HG03565 (cell line): ENCODE data around the gene IFTAP.
A peak's percentile ranks its signal among the peaks of the same experiment; 100 is the strongest.

Source experiments
- ATAC-seq: cut with Tn5 transposase; IDR thresholded peaks from one replicate; pipeline ENCODE4 v1.9.1; 2021; ENCODE audit warnings: mild to moderate bottlenecking, moderate library complexity; ENCODE audit not compliant: unreplicated experiment

IFTAP gene

DNA sequence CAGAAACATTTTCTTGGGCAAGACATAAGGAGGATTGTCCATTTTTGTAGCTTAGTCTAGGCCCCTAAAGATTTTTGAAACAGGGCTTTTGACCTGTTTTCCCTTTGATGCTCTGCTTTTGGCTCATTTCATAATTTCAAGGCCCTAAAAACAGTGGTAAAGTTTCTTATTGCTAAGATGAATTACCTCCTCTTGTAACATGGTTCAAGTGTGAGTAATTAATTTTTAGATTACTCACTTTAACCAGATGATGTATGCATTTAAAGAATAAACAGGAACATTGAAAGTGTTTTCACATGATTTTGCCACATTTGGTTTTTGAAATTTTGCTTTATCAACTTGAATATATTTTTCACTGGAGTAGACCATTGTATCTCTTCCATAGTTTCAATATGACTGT lies 2.6 kb downstream of the IFTAP start:
- no peak for ATAC-seq

DNA sequence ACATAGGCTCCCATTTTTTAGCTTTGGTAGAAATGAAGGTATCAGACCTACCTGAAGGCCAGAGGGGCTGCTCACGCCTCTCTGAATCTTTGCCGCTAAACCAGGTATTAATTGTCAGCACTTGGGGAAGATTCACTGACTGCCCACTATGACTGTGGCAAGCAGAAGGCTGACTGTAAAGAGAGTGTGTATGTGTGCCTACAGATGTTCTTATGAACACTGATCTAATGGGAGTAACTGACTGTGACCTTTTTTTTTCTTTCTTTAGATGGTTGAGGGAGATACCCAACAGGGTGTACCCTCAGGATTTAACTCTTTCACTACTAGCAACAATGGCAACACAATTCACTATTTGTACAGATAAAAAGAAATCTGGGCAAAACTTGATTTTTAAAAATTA lies 3.7 kb downstream of the IFTAP start, which contains the start of gene RAG2:
Gene RAG2, minus strand, starts transcription at position 186 of the 400 bp plus-strand sequence. CDS start 4,068 bp downstream, outside the sequence.
- no peak for ATAC-seq

DNA sequence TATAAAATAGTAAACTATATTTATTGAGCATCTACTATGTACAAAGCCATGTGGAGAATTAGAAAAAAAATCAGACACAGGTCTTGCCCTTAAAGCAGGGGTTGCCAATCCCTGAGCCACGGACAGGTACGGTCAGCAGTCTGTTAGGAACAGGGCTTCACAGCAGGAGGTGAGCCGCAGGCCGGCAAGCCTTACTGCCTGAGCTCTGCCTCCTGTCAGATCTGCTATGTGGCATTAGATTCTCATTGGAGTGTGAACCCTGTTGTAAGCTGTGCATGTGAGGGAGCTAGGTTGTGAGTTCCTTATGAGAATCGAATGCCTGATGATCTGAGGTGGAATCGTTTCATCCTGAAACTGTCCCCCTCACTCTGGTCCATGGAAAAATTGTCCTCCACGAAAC lies 5.9 kb downstream of the IFTAP start:
- ATAC-seq, result no peak

DNA sequence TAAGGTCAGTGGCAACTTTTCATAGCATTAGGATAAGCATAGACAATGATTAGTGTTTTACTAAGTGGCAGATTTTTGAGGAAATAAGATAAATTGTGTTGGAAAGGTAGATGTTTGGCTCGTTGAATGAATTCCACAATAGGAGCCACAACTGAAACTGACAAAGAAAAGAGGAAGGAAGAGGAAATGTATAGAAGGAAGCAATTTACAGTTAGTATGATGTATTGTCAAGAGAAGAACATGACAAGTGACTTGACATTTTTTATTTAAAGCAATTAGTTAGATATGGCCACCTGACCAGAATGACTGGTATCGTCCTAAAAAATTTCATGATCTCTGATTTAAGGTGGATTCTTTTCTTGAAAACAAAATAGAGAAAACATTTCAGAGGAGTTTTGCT lies 6.9 kb downstream of the IFTAP start:
- ATAC-seq, result no peak

DNA sequence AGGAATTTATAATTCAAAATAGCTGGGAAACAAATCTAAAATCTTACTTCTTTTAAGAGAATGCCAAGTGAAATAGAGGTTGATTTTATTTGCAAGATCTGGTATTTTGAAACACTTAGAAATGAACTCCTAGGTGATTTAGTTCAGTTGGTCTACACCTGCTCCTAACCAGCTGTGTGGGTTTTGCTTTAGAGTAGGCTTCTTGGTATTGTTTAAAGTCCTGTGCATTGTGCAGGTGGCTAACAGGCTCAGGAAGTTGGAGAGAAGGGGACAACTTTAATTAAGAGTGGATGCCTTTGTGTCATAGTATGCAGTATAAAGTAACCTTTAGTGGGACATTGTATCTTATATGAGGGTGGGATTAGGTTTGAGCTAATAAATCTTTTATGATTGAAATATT lies 7.8 kb downstream of the IFTAP start:
- no peak for ATAC-seq

DNA sequence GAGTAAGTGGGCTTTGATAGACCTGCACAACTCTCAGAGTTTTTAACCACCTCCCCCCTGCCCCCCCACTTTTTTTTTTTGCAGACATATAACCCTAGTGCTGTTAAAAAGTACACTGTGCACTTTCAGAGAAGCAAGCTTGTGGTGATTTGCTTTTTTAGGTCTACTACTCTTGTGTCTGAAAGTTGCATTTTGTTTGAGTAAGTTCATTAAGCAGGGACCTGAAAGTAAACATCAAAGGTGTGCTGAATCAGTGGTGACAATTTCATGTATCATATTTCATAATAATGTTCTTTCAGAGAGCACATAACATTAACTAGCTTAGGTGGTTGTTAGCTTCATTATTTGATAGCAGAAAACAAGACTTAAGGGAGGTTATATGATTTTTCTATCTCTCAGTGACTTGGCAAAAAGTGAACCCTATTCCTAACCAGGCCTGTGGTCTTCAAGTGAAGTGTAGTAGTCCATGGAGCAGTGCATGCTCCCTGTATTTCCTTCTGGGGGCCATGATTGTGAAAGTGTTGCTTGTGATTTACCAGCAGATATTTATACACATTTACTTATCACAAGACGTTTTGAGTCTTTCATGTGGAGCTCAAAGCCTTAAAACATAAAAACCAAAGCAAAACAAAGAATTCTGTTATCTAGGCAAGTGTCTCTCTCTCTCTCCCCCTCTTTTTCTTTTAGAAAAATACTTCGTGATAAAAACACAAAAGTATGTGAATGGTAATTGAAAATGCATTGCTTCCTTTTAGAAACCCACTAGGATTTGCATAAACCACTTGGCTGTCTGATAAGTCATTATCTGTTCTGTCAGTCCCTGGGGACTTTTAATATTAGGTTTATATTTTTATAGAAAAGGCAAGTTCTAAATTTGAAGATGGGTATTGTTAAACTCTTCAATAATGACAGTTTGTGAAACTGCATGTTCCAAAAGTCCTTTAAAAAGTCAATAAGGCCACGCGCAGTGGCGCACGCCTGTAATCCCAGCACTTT lies 11.2 kb downstream of the IFTAP start:
- ATAC-seq, result peak; percentile 64

DNA sequence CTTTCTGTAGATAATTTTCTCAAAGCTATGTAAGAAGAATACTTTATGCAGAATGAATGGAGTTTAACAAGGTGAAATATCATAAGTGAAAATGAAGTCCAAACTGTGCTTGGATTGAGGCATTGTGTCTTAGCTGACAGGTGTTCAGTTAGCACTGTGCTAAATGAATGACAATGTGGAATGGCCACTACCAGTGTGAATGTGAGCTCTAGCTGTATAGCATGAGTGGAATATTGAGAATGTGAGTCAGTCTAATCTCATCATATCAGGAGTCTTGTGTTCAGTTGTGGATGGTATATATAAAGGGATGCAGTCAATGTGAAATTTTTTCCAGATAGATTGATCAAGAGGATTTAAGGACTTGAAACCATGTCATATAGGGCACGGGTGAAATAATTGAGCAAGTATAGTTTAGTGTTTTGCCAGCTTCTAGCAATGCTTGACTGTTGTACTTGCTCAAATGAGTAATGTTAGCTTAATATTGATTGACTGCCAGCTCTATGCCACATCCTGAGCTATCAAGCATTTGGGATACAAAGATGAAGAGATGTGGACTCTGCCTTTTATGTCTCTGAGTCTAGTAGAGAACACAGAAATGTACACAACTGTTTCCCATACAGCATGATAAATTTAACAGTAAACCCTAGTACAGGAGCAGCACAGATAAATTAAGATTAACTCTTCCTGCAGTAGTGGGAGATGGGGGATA lies 14.3 kb downstream of the IFTAP start:
- no peak for ATAC-seq

DNA sequence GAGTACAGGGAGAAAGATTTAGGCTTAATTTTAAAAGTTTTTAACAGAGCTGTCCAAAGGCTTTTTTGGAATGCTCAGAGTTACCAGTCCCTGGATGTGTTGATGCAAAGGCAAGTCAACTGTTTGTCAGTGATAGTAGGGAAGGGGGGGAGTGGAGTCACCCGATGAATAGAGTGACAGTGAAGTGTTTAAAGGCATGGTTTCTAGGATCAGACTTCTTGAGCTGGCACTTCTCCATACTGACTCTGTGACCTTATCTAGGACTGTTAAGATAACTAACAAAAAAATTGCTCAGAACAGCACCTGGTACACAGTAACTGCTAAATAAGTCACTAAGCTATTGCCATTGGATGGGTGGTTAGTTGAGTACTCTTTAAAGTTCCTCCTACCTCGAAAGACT lies 15.1 kb downstream of the IFTAP start:
- no peak for ATAC-seq

DNA sequence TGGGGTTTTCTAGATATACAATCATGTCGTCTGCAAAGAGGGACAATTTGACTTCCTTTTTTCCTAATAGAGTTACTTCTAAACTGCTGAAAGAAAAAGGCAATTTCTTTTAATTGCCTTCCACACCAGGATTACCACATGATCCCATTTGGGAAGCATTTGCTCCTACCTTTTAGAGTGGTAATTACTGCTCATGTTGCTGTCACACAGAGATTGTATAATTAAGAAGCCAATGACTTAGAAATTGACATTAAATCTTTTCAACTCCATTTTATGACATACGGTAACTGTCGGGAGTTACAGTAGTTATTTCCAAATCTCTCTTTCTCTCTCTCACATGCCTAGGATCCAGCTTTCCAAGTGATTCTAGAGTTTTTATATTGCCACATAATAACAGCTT lies 21.5 kb downstream of the IFTAP start:
- no peak for ATAC-seq

DNA sequence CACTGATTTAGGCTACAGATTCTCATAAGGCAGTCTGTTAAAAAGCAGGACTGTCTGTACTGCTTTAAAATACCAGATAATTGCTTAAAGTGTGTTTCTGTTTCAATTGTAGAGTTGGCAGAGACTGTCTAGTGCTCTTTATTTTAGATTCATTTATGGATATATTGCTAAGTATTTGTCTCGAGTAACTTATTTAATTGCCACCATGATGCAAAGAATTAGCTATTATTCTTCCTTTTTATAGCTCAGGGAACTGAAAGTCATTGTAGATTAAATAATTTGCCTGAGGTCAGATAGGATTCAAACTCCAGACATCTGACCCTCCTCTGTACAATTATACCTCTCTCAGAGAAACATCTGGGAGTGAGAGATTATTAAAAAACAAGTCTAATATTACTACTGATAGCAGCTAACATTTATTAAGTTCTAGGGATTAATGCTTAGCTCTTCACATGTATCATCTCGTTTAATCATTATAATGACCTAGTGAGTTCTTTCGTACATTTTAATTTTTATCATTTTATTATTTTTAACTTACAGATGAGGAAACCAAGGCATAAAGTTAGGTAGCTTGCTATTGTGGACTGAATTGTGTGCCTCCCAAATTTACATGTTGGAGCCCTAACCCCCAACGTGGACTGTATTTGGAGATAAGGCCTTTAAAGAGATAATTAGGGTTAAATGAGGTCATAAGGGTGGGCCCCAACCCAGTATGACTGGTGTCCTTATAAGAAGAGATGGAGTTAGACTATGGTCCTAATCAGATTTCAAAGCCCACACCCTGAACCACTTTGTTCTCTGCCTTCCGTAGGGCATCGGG lies 23.5 kb downstream of the IFTAP start:
- ATAC-seq, result no peak

DNA sequence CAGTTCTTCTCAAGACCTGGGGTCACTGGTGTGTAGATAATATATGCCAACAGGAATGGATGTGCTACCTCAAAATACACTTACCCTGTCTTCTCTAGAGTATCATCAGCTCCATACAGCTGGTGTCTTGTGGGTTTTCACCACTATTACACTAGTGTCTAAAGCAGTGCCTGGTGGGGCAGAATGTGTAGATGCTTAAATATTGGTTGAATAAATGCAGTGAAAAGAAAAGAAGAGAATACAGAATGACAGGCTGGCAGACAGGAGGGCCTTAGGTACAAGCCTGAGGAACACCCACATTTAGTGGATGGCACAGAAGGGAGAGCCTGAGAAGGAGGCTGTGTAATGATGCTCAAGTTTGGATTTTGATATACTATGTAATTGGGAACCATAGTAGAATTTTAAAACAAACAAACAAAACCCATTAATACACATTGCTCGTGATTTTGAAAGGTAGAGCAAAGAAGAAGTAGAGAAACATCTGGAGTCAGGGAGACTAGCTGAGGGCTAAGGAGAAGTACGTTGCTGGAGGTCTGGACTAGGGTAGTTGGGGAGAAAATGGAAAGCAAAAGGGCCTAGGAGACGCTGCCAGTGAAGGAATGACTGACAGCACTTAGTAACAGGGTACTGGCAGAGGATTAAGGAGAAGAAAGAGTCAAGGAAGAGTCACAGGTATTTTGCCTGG lies 24.2 kb downstream of the IFTAP start:
- no peak for ATAC-seq

DNA sequence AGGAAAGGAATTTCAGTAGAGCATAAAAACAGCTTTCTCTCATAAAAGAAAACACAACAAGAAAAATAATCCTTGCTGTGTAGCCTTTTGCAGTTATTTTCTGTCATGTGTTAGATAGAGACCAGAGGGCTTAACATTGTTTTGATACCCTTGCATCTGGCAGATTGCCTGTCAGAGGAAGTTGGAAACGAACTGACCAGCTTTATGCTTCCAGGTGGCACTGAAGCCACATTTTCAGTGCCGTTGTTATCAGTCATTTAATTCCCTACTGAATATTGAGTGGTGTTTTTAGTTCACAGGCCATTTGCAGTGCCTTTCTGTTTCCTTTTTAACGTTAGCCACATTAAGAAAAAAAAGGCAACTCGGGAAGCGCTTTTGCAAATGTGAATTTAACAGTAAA lies 25.2 kb downstream of the IFTAP start:
- no peak for ATAC-seq

DNA sequence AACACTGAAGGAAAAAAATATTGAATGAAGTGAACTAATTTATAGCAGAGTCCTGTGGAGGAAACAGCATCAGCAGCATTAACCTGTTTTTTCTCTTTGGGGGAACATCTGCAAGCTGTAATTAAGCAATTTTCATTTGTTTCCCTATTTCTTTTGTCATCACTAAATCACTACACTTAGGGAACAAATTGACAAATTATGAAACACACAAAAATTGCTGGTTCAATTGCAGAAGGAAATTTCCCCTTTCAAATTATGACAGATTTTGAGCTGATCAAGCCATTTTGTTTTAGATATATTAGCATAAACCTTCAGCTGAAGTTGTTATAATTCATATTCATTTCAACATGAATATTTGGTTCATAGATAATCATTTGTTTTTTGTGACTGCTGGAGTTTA lies 25.9 kb downstream of the IFTAP start:
- ATAC-seq, result no peak

DNA sequence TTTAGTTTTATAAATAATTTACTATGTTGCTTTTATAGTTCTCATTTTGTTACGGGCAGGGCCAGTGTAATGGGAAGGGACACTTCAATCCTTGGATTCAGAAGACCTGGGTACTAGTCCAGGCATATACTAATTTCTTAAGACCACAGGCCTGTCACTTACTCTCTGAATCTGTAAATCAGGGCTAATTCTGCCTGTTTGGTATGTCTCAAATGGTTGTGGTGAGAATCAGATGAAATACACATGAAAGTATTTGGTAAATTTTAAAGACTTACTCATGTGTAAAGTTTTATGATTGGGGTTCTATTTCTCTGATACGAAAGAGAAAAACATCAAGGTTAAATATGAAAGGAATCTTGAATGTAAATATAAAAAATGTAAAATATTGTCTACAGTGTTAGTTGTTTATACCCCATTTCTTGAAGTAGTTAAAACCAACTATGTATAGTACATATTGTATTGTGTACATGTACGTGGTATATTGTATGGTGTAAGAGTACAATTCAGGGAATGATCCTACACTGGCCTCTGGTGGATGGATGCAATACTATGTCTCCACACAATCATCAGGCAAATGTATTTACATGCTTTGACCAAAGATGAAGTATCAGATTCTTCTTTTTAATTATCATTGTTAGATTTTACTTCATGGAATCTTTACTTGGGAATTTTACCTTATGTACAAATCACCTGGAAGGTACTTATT lies 28.3 kb downstream of the IFTAP start:
- ATAC-seq, result peak; percentile 62

DNA sequence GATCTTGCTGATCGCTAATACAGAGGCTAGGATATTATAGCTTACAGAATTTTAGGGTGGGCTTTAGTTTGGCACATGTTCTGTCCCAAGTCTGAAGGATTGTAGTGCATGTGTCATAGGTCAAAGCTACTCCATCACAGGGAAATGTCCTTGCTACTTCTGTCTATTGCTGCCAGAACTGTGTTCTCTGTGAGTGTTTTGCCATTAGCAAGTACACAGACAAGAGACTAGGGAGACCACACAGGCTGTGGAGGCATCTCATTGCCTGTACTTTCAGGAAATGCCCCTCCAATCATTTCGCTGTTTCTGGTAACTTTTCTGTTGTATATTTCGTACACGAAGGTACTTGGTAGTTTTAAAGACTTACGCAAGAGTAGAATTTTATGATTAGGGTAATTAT lies 29.2 kb downstream of the IFTAP start:
- no peak for ATAC-seq

DNA sequence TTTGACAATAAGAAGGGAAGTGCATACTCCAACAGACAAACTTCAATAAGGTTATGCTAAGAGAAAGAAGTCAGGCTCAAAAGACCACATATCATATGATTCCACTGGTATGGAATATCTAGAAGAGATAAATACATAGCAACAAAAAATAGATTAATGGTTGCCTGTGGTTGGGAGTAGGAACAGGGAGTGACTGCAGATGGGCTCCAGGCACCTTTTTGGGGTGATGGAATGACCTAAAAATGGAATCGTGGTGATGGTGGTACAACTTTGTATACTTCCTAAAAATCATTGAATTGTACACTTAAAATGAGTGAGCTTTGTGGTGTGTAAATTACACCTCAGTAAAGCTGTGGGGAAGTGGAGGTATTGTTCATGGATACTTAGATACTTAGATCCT lies 32.7 kb downstream of the IFTAP start:
- no peak for ATAC-seq

DNA sequence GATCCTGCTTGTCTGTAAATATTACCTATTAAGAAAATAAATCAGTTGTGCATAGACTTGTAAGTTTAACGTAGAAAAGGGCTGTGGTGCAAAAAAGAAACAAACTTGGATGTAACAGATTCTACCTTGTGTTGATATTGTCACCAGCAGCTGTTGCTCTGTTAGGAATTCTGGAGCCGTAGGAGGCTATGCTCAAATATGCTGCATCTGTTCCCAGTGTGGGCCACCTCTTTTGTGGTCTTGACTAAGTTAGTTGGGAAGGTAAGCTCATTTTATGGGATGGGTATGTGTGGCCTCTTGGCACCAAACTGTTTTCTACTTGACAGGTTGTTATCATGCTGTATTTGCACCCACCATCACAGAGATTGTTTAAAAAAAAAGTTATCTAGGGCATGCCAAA lies 33.2 kb downstream of the IFTAP start:
- ATAC-seq, result no peak

DNA sequence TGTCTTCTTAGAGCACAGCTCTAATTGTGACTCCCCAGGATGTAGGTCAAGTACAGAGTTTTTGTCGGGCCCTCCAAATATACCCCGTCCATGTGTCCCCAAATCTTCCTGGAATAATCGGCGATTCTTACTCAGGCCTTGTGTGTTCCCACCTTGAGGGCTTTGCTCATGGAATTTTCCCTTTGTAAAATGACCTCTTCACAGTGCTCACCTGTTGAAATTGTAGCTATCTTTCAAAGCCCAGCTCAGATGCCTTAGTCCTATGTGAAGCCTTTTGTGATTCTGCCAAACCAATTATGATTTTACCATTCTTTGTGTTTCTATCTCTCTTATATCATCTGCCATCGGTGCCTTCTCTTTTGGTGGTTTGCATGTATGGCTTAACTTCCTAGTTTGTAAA lies 33.8 kb downstream of the IFTAP start:
- ATAC-seq, result no peak

DNA sequence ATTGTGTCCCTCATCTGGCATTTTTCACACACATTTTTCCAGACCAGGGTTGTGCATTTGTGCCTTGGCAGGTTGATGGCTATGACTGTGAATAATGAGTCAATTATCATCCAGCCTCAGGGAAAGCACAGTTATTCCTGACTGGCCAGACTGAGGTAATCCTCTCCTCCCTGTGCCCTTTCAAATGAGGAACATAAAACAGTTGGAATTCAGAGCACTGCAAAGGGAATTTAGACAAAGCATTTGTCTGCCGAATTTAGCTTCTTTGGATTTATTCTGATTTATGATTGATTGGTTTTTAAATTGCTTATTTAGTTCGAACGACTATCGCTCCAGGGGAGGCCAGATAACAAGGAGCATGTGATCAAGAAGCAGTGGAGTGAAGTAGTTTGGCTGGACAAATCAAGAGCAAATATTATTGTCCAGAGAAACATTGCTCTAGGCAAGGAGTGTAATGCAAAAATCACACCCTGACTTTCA lies 34.5 kb downstream of the IFTAP start:
- ATAC-seq, result no peak

DNA sequence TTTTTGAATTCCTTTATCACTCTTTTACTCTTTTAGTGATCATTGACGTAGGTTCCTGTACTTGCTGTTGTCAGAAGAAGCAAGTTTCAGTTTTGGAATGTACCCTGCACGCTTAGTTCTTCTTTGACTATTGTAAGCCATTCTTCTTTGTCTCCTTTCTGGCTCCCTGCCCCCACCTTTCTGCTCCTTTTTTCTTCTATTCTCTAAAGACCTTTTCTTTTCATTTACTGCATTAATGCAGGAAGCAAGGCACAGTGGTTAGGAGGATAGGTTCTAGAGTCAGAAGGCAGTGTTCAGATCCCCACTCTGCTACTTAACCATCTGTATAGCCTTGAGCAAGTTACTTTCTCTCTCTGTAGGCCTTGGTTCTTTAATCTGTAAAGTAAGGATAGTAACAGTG lies 37.5 kb downstream of the IFTAP start:
- peak; percentile 86 for ATAC-seq
